ENCODE data around the gene C1QTNF8.

- no peak for TF ChIP-seq POLR2AphosphoS5 (IDR thresholded peaks at IDR 0.05; ENCODE audit: low read depth, low read length)
- TF ChIP-seq, protein P1, sequence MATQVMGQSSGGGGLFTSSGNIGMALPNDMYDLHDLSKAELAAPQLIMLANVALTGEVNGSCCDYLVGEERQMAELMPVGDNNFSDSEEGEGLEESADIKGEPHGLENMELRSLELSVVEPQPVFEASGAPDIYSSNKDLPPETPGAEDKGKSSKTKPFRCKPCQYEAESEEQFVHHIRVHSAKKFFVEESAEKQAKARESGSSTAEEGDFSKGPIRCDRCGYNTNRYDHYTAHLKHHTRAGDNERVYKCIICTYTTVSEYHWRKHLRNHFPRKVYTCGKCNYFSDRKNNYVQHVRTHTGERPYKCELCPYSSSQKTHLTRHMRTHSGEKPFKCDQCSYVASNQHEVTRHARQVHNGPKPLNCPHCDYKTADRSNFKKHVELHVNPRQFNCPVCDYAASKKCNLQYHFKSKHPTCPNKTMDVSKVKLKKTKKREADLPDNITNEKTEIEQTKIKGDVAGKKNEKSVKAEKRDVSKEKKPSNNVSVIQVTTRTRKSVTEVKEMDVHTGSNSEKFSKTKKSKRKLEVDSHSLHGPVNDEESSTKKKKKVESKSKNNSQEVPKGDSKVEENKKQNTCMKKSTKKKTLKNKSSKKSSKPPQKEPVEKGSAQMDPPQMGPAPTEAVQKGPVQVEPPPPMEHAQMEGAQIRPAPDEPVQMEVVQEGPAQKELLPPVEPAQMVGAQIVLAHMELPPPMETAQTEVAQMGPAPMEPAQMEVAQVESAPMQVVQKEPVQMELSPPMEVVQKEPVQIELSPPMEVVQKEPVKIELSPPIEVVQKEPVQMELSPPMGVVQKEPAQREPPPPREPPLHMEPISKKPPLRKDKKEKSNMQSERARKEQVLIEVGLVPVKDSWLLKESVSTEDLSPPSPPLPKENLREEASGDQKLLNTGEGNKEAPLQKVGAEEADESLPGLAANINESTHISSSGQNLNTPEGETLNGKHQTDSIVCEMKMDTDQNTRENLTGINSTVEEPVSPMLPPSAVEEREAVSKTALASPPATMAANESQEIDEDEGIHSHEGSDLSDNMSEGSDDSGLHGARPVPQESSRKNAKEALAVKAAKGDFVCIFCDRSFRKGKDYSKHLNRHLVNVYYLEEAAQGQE (IDR thresholded peaks at IDR 0.05; ENCODE audit: insufficient read depth in 1 of 2, low read depth in 2 of 2, low read length in 2 of 2) = no peak
- no peak for TF ChIP-seq TAF1 (IDR thresholded peaks at IDR 0.05; ENCODE audit: borderline replicate concordance, insufficient read depth, low read length)
- TF ChIP-seq FOXP2 (optimal IDR thresholded peaks at IDR 0.05; ENCODE audit: borderline replicate concordance, extremely low read depth, extremely low read length, insufficient read depth) = no peak
Measured at GRCh38 chr16:1098266-1098991, 2.4 kb upstream of the C1QTNF8 start.

All from PFSK-1 (cell line).